CD4-positive, alpha-beta T cell (primary cell): ENCODE data around the gene FAM227B. TPM values are rescaled to one million over a fixed set of nuclear protein-coding genes. Genes with fewer than 3 reads are reported as not detected.

Experiments
- ATAC-seq: fragments of 200-7000 bp; cut with Tn5 transposase; one replicate; pipeline ENCODE4 v1.10.0; 2022; ENCODE audit warnings: mild to moderate bottlenecking; ENCODE audit not compliant: poor library complexity
- CTCF ChIA-PET: fragments of 350-600 bp; sonication (Branson Sonifier 250); formaldehyde crosslinking; loops from one replicate; lab custom pipeline; 2021; ENCODE audit warnings: antibody characterized with exemption, inconsistent platforms; lab: Charles Lee
- POLR2A ChIA-PET: fragments of 350-600 bp; sonication (Branson Sonifier 250); formaldehyde crosslinking; loops from one replicate; lab custom pipeline; 2021; ENCODE audit warnings: antibody characterized with exemption, inconsistent platforms; lab: Charles Lee
- DNase-seq, 14 experiments: peaks; one replicate each; pipeline ENCODE4 v3.0.0-alpha.2; 2013 to 2020; ENCODE audit warnings: mixed read lengths in 2 of 14
- H3K27ac ChIP-seq, 2 donors: one replicate each; pipeline versions ENCODE4 v1.5.1 to v1.7.0; 2013; ENCODE audit warnings: low read length in 2 of 2, low read depth in 1 of 2, mild to moderate bottlenecking in 1 of 2
- H3K27me3 ChIP-seq, 2 experiments: 1 replicate in 1 of 2; 2 replicates in 1 of 2; pipeline versions ENCODE4 v1.6.1 to v1.7.0; 2013; ENCODE audit warnings: low read length in 2 of 2, control low read depth in 1 of 2, mild to moderate bottlenecking in 1 of 2, moderate library complexity in 1 of 2; ENCODE audit not compliant: insufficient read depth in 2 of 2, control insufficient read depth in 1 of 2
- H3K36me3 ChIP-seq: one replicate; pipeline ENCODE4 v1.6.1; 2013; ENCODE audit warnings: low read length, control low read depth; ENCODE audit not compliant: insufficient read depth
- H3K4me1 ChIP-seq: one replicate; pipeline ENCODE4 v1.6.1; 2013; ENCODE audit warnings: low read length, control low read depth; ENCODE audit not compliant: insufficient read depth
- H3K4me3 ChIP-seq: one replicate; pipeline ENCODE4 v1.5.1; 2013; ENCODE audit warnings: mild to moderate bottlenecking, low read length, moderate library complexity
- H3K9me3 ChIP-seq, 2 experiments: 1 replicate in 1 of 2; 2 replicates in 1 of 2; pipeline versions ENCODE4 v1.6.1 to v1.7.0; 2013; ENCODE audit warnings: low read length in 2 of 2, mild to moderate bottlenecking in 2 of 2, control low read depth in 1 of 2, moderate library complexity in 1 of 2; ENCODE audit not compliant: control insufficient read depth in 1 of 2, insufficient read depth in 1 of 2
- H3K27ac Mint-ChIP-seq: one replicate; pipeline ENCODE4 v1.8.0; 2020; ENCODE audit warnings: mixed read lengths
- H3K27me3 Mint-ChIP-seq: one replicate; pipeline ENCODE4 v1.8.0; 2021; ENCODE audit warnings: mixed read lengths
- H3K36me3 Mint-ChIP-seq: one replicate; pipeline ENCODE4 v1.8.0; 2021; ENCODE audit warnings: low read depth, mixed read lengths
- H3K4me1 Mint-ChIP-seq: one replicate; pipeline ENCODE4 v1.8.0; 2021; ENCODE audit warnings: low read depth, mixed read lengths
- H3K4me3 Mint-ChIP-seq: one replicate; pipeline ENCODE4 v1.8.0; 2020; ENCODE audit warnings: mild to moderate bottlenecking, mixed read lengths
- H3K9me3 Mint-ChIP-seq: one replicate; pipeline ENCODE4 v1.8.0; 2020; ENCODE audit warnings: mixed read lengths
- CTCF ChIP-seq: fragments of 200-600 bp; IDR thresholded peaks from one replicate; pipeline ENCODE4 v1.8.0; 2022; ENCODE audit warnings: antibody characterized with exemption, mild to moderate bottlenecking
- intact Hi-C, 2 experiments: fragments of 100-400 bp; cut with DNase I in 1 of 2; cut with micrococcal nuclease in 1 of 2; formaldehyde crosslinking; loops; one replicate each; pipeline versions ENCODE4 v1.15.1 to v1.9.0; 2023 to 2025; cut with DNase I, micrococcal nuclease
- total RNA-seq, 174 experiments: library from RNA in 2 of 174; stranded (reverse) in 2 of 174; gene quantifications; one replicate each; pipeline ENCODE4 v1.2.3 and lab custom pipeline; 2021 to 2026

The FAM227B gene
- total RNA-seq, 2 experiments from 2014 or later: 3.0 to 4.4 TPM

GRCh38 chr15:49637857-49638256, 17.2 kb upstream of the FAM227B start:
- Histone ChIP-seq H3K4me3 (no peak overlapping the region), H3K27me3 (no peaks in the 10 kb centered on the region), H3K9me3 (no peaks in the 10 kb centered on the region), H3K27ac (no peak overlapping the region), H3K4me1 (no peaks in the 10 kb centered on the region), H3K36me3 (peaks cover 3% of the 10 kb centered on the region)
- no peaks in the 10 kb centered on the region for H3K27me3 Mint-ChIP-seq
- CTCF ChIA-PET: no interaction called here
- no peak for DNase-seq
- ATAC-seq: no peak
- no peak for TF ChIP-seq CTCF
- no peaks in the 10 kb centered on the region for H3K9me3 Mint-ChIP-seq
- H3K36me3 Mint-ChIP-seq: peaks cover 47% of the 10 kb centered on the region
- POLR2A ChIA-PET: no interaction called here
- intact Hi-C loops: no loop called here
- no peak overlapping the region for H3K4me3 Mint-ChIP-seq
- no peaks in the 10 kb centered on the region for H3K4me1 Mint-ChIP-seq
- no peak overlapping the region for H3K27ac Mint-ChIP-seq

GRCh38 chr15:49628379-49628778, 7.8 kb upstream of the FAM227B start:
- POLR2A ChIA-PET: no interaction called here

DNA sequence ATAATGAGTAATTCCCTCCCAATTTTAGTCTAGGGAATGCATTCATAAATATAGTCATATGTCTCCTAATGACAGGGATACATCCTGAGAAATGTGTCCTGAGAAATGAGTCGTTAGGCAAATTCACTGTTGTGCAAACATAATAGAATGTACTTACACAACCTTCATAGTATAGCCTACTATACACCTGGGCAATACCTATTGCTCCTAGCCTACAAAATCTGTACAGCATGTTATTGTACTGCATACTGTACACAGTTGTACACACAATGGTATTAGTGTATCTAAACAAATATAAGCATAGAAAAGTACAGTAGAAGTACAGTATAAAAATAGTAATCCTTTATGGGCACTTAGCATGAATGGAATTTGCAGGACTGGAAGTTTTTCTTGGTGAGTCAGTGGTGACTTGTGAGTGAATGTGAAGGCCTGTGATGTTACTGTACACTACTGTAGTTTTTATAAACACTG, 6.8 kb upstream of the FAM227B start:
- POLR2A ChIA-PET: interaction anchor here (0.6 kb wide), 1 partner anchor 99 kb away, joined by 3 read pairs; no protein-coding TSS in a partner anchor
- DNase-seq (no peak), ATAC-seq (no peak)
- Mint-ChIP-seq H3K36me3 (peaks cover 59% of the 10 kb centered on the region), H3K4me1 (peaks cover 20% of the 10 kb centered on the region), H3K9me3 (no peaks in the 10 kb centered on the region), H3K4me3 (no peak overlapping the region), H3K27me3 (no peaks in the 10 kb centered on the region), H3K27ac (no peak overlapping the region)
- no peak overlapping the region for H3K27ac ChIP-seq
- CTCF ChIA-PET: no interaction called here
- no peak overlapping the region for H3K4me3 ChIP-seq
- intact Hi-C loops: loop anchor here in 1 of 2 experiments (10.0 kb wide), 1 partner anchor 1277 kb away; the partner anchor contains the start of gene AP4E1
- no peaks in the 10 kb centered on the region for H3K27me3 ChIP-seq
- no peak for TF ChIP-seq CTCF
- H3K4me1 ChIP-seq: peaks cover 3% of the 10 kb centered on the region
- peaks cover 0 to 4% of the 10 kb centered on the region in 2 experiments for H3K9me3 ChIP-seq
- peaks cover 9% of the 10 kb centered on the region for H3K36me3 ChIP-seq

More at GRCh38 chr15:49628379-49628778, 7.8 kb upstream of the FAM227B start:
- no peak overlapping the region for H3K4me3 Mint-ChIP-seq
- TF ChIP-seq CTCF: no peak
- Histone ChIP-seq H3K27ac (no peak overlapping the region), H3K36me3 (peaks cover 9% of the 10 kb centered on the region), H3K4me3 (no peak overlapping the region), H3K27me3 (no peaks in the 10 kb centered on the region), H3K4me1 (peaks cover under 1% of the 10 kb centered on the region), H3K9me3 (peaks cover 0 to 4% of the 10 kb centered on the region in 2 experiments)
- ATAC-seq (no peak), DNase-seq (no peak)
- peaks cover 65% of the 10 kb centered on the region for H3K36me3 Mint-ChIP-seq
- no peak overlapping the region for H3K27ac Mint-ChIP-seq
- CTCF ChIA-PET: no interaction called here
- intact Hi-C loops: loop anchor here in 1 of 2 experiments (10.0 kb wide), 1 partner anchor 1276 kb away; the partner anchor contains the start of gene AP4E1
- H3K9me3 Mint-ChIP-seq: no peaks in the 10 kb centered on the region
- peaks cover 12% of the 10 kb centered on the region for H3K4me1 Mint-ChIP-seq
- H3K27me3 Mint-ChIP-seq: no peaks in the 10 kb centered on the region
